Mesendoderm (in vitro differentiated cells): ENCODE results near the gene SSH2.

Source experiments
- DNase-seq: peaks from one replicate; pipeline ENCODE4 v3.0.0; 2013
- H2AK5ac ChIP-seq: 2 replicates; pipeline ENCODE4 v1.6.1; 2013; ENCODE audit warnings: low read length, inconsistent platforms
- H2BK120ac ChIP-seq: 2 replicates; pipeline ENCODE4 v1.6.1; 2013; ENCODE audit warnings: low read depth, mild to moderate bottlenecking, low read length, moderate library complexity, mixed read lengths
- H2BK15ac ChIP-seq: replicated peaks from 2 replicates; pipeline ENCODE4 v1.6.1; 2013; ENCODE audit warnings: low read depth, mild to moderate bottlenecking, moderate library complexity
- H2BK5ac ChIP-seq: 2 replicates; pipeline ENCODE4 v1.6.1; 2013; ENCODE audit warnings: low read length, inconsistent platforms
- H3K18ac ChIP-seq: 2 replicates; pipeline ENCODE4 v1.6.1; 2013; ENCODE audit warnings: mild to moderate bottlenecking, low read length, mixed read lengths
- H3K23ac ChIP-seq: one replicate; pipeline ENCODE4 v1.6.1; 2013; ENCODE audit warnings: low read length
- H3K27ac ChIP-seq: 2 replicates; pipeline ENCODE4 v1.5.1; 2013; ENCODE audit warnings: low read depth, mild to moderate bottlenecking, inconsistent platforms, low read length, moderate library complexity
- H3K27me3 ChIP-seq: 2 replicates; pipeline ENCODE4 v1.6.1; 2013; ENCODE audit warnings: low read length, control low read depth, mild to moderate bottlenecking, inconsistent platforms; ENCODE audit not compliant: insufficient read depth, poor library complexity
- H3K36me3 ChIP-seq: 2 replicates; pipeline ENCODE4 v1.6.1; 2013; ENCODE audit warnings: low read length, inconsistent platforms; ENCODE audit not compliant: control insufficient read depth, insufficient read depth
- H3K4ac ChIP-seq: one replicate; pipeline ENCODE4 v1.6.1; 2013; ENCODE audit warnings: low read depth, mild to moderate bottlenecking, low read length, moderate library complexity
- H3K4me1 ChIP-seq: 2 replicates; pipeline ENCODE4 v1.6.1; 2013; ENCODE audit warnings: low read depth, low read length, inconsistent platforms; ENCODE audit not compliant: control insufficient read depth
- H3K4me2 ChIP-seq: 2 replicates; pipeline ENCODE4 v1.6.1; 2013; ENCODE audit warnings: low read length
- H3K4me3 ChIP-seq: 2 replicates; pipeline ENCODE4 v1.5.1; 2013; ENCODE audit warnings: mild to moderate bottlenecking, low read length
- H3K56ac ChIP-seq: one replicate; pipeline ENCODE4 v1.6.1; 2013; ENCODE audit warnings: low read length
- H3K79me1 ChIP-seq: 2 replicates; pipeline ENCODE4 v1.6.1; 2013; ENCODE audit warnings: low read length, inconsistent platforms
- H3K79me2 ChIP-seq: 2 replicates; pipeline ENCODE4 v1.6.1; 2013; ENCODE audit warnings: mild to moderate bottlenecking, low read length; ENCODE audit not compliant: control insufficient read depth, insufficient read depth
- H3K9ac ChIP-seq: 2 replicates; pipeline ENCODE4 v1.6.1; 2013; ENCODE audit warnings: low read length, inconsistent platforms
- H4K5ac ChIP-seq: one replicate; pipeline ENCODE4 v1.6.1; 2013; ENCODE audit warnings: low read length
- H4K8ac ChIP-seq: one replicate; pipeline ENCODE4 v1.6.1; 2013; ENCODE audit warnings: low read depth, mild to moderate bottlenecking, control low read depth, low read length, moderate library complexity
- WGBS: extraction: QIAGEN DNeasy Blood & Tissue Kit; methylation state at CpG from one replicate; pipeline ENCODE4 v1.1.7; 2013; ENCODE audit warnings: low lambda C conversion rate, missing lambda C conversion rate; ENCODE audit not compliant: insufficient coverage; ENCODE audit errors: extremely low coverage; 5-methylcytosine and 5-hydroxymethylcytosine counted together

The SSH2 gene

GRCh38 chr17:29909236-29910003 lies 20.6 kb downstream of the SSH2 start:
- H3K4me2 ChIP-seq, result no peak overlapping the region
- no peak overlapping the region for H2BK120ac ChIP-seq
- H3K79me1 ChIP-seq, result peaks cover 7% of the 10 kb centered on the region

GRCh38 chr17:29906969-29907368 lies 23.1 kb downstream of the SSH2 start:
- no CpG with 5 or more reads among the region's 2 CpGs for WGBS
- H3K4me2 ChIP-seq, result no peak overlapping the region
- DNase-seq, result no peak
- no peak overlapping the region for H3K27ac ChIP-seq
- H4K5ac ChIP-seq, result no peak overlapping the region
- H3K23ac ChIP-seq, result no peak overlapping the region
- H2BK15ac ChIP-seq, result no peak overlapping the region
- no peaks in the 10 kb centered on the region for H3K36me3 ChIP-seq
- no peak overlapping the region for H3K18ac ChIP-seq
- H3K4ac ChIP-seq, result no peak overlapping the region
- H3K79me1 ChIP-seq, result peaks cover 7% of the 10 kb centered on the region
- no peak overlapping the region for H4K8ac ChIP-seq
- no peaks in the 10 kb centered on the region for H3K79me2 ChIP-seq
- no peak overlapping the region for H2AK5ac ChIP-seq
- no peak overlapping the region for H3K4me3 ChIP-seq
- H3K56ac ChIP-seq, result no peak overlapping the region
- H2BK5ac ChIP-seq, result no peak overlapping the region
- H3K4me1 ChIP-seq, result no peaks in the 10 kb centered on the region
- no peak overlapping the region for H2BK120ac ChIP-seq
- no peak overlapping the region for H3K9ac ChIP-seq
- no peaks in the 10 kb centered on the region for H3K27me3 ChIP-seq

More at GRCh38 chr17:29909236-29910003, 20.6 kb downstream of the SSH2 start:
- Histone ChIP-seq H3K9ac (no peak overlapping the region), H3K36me3 (no peaks in the 10 kb centered on the region), H3K23ac (no peak overlapping the region), H3K18ac (no peak overlapping the region), H4K5ac (no peak overlapping the region), H3K27me3 (no peaks in the 10 kb centered on the region), H3K79me2 (no peaks in the 10 kb centered on the region), H3K56ac (no peak overlapping the region), H3K4me1 (no peaks in the 10 kb centered on the region), H3K4ac (no peak overlapping the region), H2BK15ac (no peak overlapping the region), H2AK5ac (no peak overlapping the region), H4K8ac (no peak overlapping the region), H2BK5ac (no peak overlapping the region), H3K4me3 (no peak overlapping the region), H3K27ac (no peak overlapping the region)
- no CpG with 5 or more reads among the region's 6 CpGs for WGBS
- DNase-seq, result no peak

GRCh38 chr17:29905879-29906167 lies 24.2 kb downstream of the SSH2 start:
- no CpG with 5 or more reads among the region's 3 CpGs for WGBS

GRCh38 chr17:29905086-29905878 lies 24.7 kb downstream of the SSH2 start:
- Histone ChIP-seq H3K4me3 (no peak overlapping the region), H3K79me1 (peaks cover 7% of the 10 kb centered on the region), H3K9ac (no peak overlapping the region), H2BK5ac (no peak overlapping the region), H3K27ac (no peak overlapping the region), H3K79me2 (no peaks in the 10 kb centered on the region), H3K4me1 (no peaks in the 10 kb centered on the region), H4K8ac (no peak overlapping the region), H3K27me3 (no peaks in the 10 kb centered on the region), H3K18ac (no peak overlapping the region), H3K23ac (no peak overlapping the region), H2BK15ac (no peak overlapping the region), H3K56ac (no peak overlapping the region), H3K4me2 (no peak overlapping the region), H4K5ac (no peak overlapping the region), H3K4ac (no peak overlapping the region), H2AK5ac (no peak overlapping the region), H2BK120ac (no peak overlapping the region), H3K36me3 (no peaks in the 10 kb centered on the region)
- no CpG with 5 or more reads among the region's 3 CpGs for WGBS
- no peak for DNase-seq

More at GRCh38 chr17:29905879-29906167, 24.2 kb downstream of the SSH2 start:
- H3K9ac ChIP-seq, result no peak overlapping the region
- H3K4me3 ChIP-seq, result no peak overlapping the region
- no peak overlapping the region for H4K8ac ChIP-seq
- H3K4me2 ChIP-seq, result no peak overlapping the region
- H3K4me1 ChIP-seq, result no peaks in the 10 kb centered on the region
- no peaks in the 10 kb centered on the region for H3K27me3 ChIP-seq
- H2BK120ac ChIP-seq, result no peak overlapping the region
- DNase-seq, result no peak
- peaks cover 7% of the 10 kb centered on the region for H3K79me1 ChIP-seq
- no peak overlapping the region for H3K4ac ChIP-seq
- no peak overlapping the region for H3K27ac ChIP-seq
- H3K79me2 ChIP-seq, result no peaks in the 10 kb centered on the region
- H2BK5ac ChIP-seq, result no peak overlapping the region
- H3K23ac ChIP-seq, result no peak overlapping the region
- H3K56ac ChIP-seq, result no peak overlapping the region
- H2AK5ac ChIP-seq, result no peak overlapping the region
- no peaks in the 10 kb centered on the region for H3K36me3 ChIP-seq
- H4K5ac ChIP-seq, result no peak overlapping the region
- no peak overlapping the region for H2BK15ac ChIP-seq
- H3K18ac ChIP-seq, result no peak overlapping the region

- no peak overlapping the region for H4K5ac ChIP-seq
- no peak overlapping the region for H3K4me3 ChIP-seq
- H3K56ac ChIP-seq, result no peak overlapping the region
- no peaks in the 10 kb centered on the region for H3K27me3 ChIP-seq
- no peak overlapping the region for H3K4me2 ChIP-seq
- WGBS, result no CpG with 5 or more reads among the region's 2 CpGs
- H3K18ac ChIP-seq, result no peak overlapping the region
- H2BK120ac ChIP-seq, result no peak overlapping the region
- H3K36me3 ChIP-seq, result no peaks in the 10 kb centered on the region
- no peaks in the 10 kb centered on the region for H3K79me2 ChIP-seq
- no peak overlapping the region for H4K8ac ChIP-seq
- H3K4me1 ChIP-seq, result no peaks in the 10 kb centered on the region
- no peak for DNase-seq
- no peak overlapping the region for H2BK5ac ChIP-seq
- no peak overlapping the region for H2BK15ac ChIP-seq
- no peak overlapping the region for H2AK5ac ChIP-seq
- no peak overlapping the region for H3K4ac ChIP-seq
- H3K9ac ChIP-seq, result no peak overlapping the region
- H3K79me1 ChIP-seq, result peaks cover 7% of the 10 kb centered on the region
- H3K23ac ChIP-seq, result no peak overlapping the region
- H3K27ac ChIP-seq, result no peak overlapping the region
These were observed 26.6 kb downstream of the SSH2 start for GRCh38 chr17:29903471-29903870.
